GM23248 (cell line): Measurements from ENCODE around the gene SET.

Source experiments
- EZH2 ChIP-seq: fragments of 200-600 bp; sonication (generic); IDR thresholded peaks from 2 replicates; pipeline ENCODE4 v1.6.1; 2018; ENCODE audit warnings: antibody characterized with exemption, mild to moderate bottlenecking; ENCODE audit not compliant: insufficient read depth, poor library complexity, severe bottlenecking
- EZH2phosphoT487 ChIP-seq: fragments of 200-600 bp; sonication (generic); IDR thresholded peaks from 2 replicates; pipeline ENCODE4 v1.6.1; 2018; ENCODE audit warnings: antibody characterized with exemption, moderate library complexity, mild to moderate bottlenecking, low read depth; ENCODE audit not compliant: insufficient read depth

DNA sequence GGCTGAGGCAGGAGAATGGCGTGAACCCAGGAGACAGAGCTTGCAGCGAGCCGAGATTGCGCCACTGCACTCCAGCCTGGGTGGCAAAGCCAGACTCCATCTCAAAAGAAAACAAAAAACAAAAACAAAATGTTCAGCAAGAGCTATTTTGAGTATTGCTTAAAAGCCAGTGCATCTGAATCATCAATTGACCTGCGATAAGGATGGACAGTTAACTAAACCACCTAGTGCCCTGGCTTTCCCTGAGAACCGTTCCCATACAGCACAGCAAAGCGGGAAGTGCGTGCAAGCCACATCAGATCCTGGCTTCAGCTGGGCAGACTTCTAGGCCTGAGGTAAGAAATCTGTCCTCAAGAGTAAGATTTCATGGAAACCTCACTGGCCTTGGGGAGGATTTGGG lies 35.1 kb upstream of the SET start:
- TF ChIP-seq EZH2 = no peak
- no peak for TF ChIP-seq EZH2phosphoT487
